IMR-90 (cell line): ENCODE results near the gene DISP2. TPM values are rescaled to one million over a fixed set of nuclear protein-coding genes. Genes with fewer than 3 reads are reported as not detected.

Experiments
- ATAC-seq: fragments of 200-7000 bp; cut with Tn5 transposase; 2 replicates; pipeline ENCODE4 v1.9.1; 2020; ENCODE audit warnings: low read depth, mild to moderate bottlenecking, moderate library complexity
- BruUV-seq: library from RNA; stranded (reverse); fragments of 400-500 nt; replicated peaks from 2 replicates; lab custom pipeline; 2021; lab: Mats Ljungman, UMichigan
- CTCF ChIA-PET: fragments of 300-600 bp; formaldehyde crosslinking; extraction: SDS; loops from one replicate; lab custom pipeline; 2021; ENCODE audit warnings: antibody characterized with exemption; lab: Yijun Ruan, JAX
- POLR2A ChIA-PET: fragments of 300-600 bp; sonication (Branson Sonifier 250); formaldehyde crosslinking; loops from one replicate; lab custom pipeline; 2022; ENCODE audit warnings: antibody characterized with exemption; ENCODE audit not compliant: unreplicated experiment; lab: Charles Lee
- DNase-seq: peaks from one replicate; pipeline ENCODE4 v3.0.0; 2013
- H2AFZ ChIP-seq: replicated peaks from 2 replicates; pipeline ENCODE3; 2013; ENCODE audit warnings: low read length, mild to moderate bottlenecking; ENCODE audit not compliant: poor library complexity
- H2AK5ac ChIP-seq: 2 replicates; pipeline ENCODE4 v1.6.1; 2013; ENCODE audit warnings: low read depth, low read length, inconsistent platforms
- H2AK9ac ChIP-seq: replicated peaks from 2 replicates; pipeline ENCODE3; 2013; ENCODE audit warnings: mild to moderate bottlenecking, low read depth, low read length, moderate library complexity; ENCODE audit not compliant: poor library complexity
- H2BK120ac ChIP-seq: 2 replicates; pipeline ENCODE4 v1.6.1; 2013; ENCODE audit warnings: low read depth, low read length, inconsistent platforms
- H2BK15ac ChIP-seq: 3 replicates; pipeline ENCODE4 v1.6.1; 2013; ENCODE audit warnings: low read depth, low read length, inconsistent platforms
- H2BK20ac ChIP-seq: 2 replicates; pipeline ENCODE4 v1.6.1; 2013; ENCODE audit warnings: low read depth, mild to moderate bottlenecking, inconsistent platforms, low read length, moderate library complexity
- H2BK5ac ChIP-seq: 2 replicates; pipeline ENCODE4 v1.6.1; 2013; ENCODE audit warnings: mild to moderate bottlenecking, low read depth, low read length, inconsistent platforms; ENCODE audit not compliant: poor library complexity, severe bottlenecking
- H3K14ac ChIP-seq: replicated peaks from 2 replicates; pipeline ENCODE4 v1.6.1; 2013; ENCODE audit warnings: low read depth, low read length, inconsistent platforms
- H3K18ac ChIP-seq: 2 replicates; pipeline ENCODE4 v1.6.1; 2013; ENCODE audit warnings: low read depth, low read length, control low read depth
- H3K23ac ChIP-seq: 2 replicates; pipeline ENCODE4 v1.6.1; 2013; ENCODE audit warnings: low read depth, low read length, inconsistent platforms
- H3K27ac ChIP-seq: 2 replicates; pipeline ENCODE4 v1.5.1; 2013; ENCODE audit warnings: mild to moderate bottlenecking, control low read depth, low read length; ENCODE audit not compliant: insufficient read depth
- H3K27me3 ChIP-seq: 2 replicates; pipeline ENCODE4 v1.6.1; 2013; ENCODE audit warnings: low read length; ENCODE audit not compliant: control insufficient read depth, insufficient read depth
- H3K36me3 ChIP-seq: 2 replicates; pipeline ENCODE4 v1.6.1; 2013; ENCODE audit warnings: low read length, mixed read lengths; ENCODE audit not compliant: control insufficient read depth, insufficient read depth
- H3K4ac ChIP-seq: 2 replicates; pipeline ENCODE4 v1.6.1; 2013; ENCODE audit warnings: low read depth, low read length, inconsistent platforms
- H3K4me1 ChIP-seq: 2 replicates; pipeline ENCODE4 v1.6.1; 2013; ENCODE audit warnings: low read length, mixed read lengths; ENCODE audit not compliant: control insufficient read depth, insufficient read depth
- H3K4me2 ChIP-seq: 2 replicates; pipeline ENCODE4 v1.6.1; 2013; ENCODE audit warnings: low read depth, mild to moderate bottlenecking, control low read depth, low read length, moderate library complexity
- H3K4me3 ChIP-seq: 2 replicates; pipeline ENCODE4 v1.5.1; 2013; ENCODE audit warnings: low read depth, mild to moderate bottlenecking, control low read depth, low read length, moderate library complexity; ENCODE audit not compliant: insufficient read depth
- H3K56ac ChIP-seq: 2 replicates; pipeline ENCODE4 v1.6.1; 2013; ENCODE audit warnings: low read length, inconsistent platforms; ENCODE audit not compliant: insufficient read depth; ENCODE audit errors: extremely low read depth
- H3K79me1 ChIP-seq, 2 experiments: 2 replicates each; pipeline ENCODE4 v1.6.1; 2013; ENCODE audit warnings: low read length in 2 of 2, inconsistent platforms in 1 of 2, low read depth in 1 of 2
- H3K9ac ChIP-seq: 2 replicates; pipeline ENCODE4 v1.6.1; 2013; ENCODE audit warnings: low read depth, low read length, control low read depth
- H3K9me1 ChIP-seq: 2 replicates; pipeline ENCODE4 v1.6.1; 2013; ENCODE audit warnings: low read length, inconsistent platforms; ENCODE audit not compliant: insufficient read depth
- H3K9me3 ChIP-seq: 2 replicates; pipeline ENCODE4 v1.6.1; 2013; ENCODE audit warnings: low read length; ENCODE audit not compliant: control insufficient read depth, insufficient read depth
- H4K20me1 ChIP-seq: 2 replicates; pipeline ENCODE4 v1.6.1; 2013; ENCODE audit warnings: low read length, inconsistent platforms; ENCODE audit not compliant: insufficient read depth
- H4K5ac ChIP-seq: 2 replicates; pipeline ENCODE4 v1.6.1; 2013; ENCODE audit warnings: mild to moderate bottlenecking, low read depth, low read length, control low read depth
- H4K8ac ChIP-seq, 2 experiments: 2 replicates each; pipeline ENCODE4 v1.6.1; 2013; ENCODE audit warnings: low read depth in 2 of 2, low read length in 2 of 2, control low read depth in 1 of 2, inconsistent platforms in 1 of 2
- H4K91ac ChIP-seq: 2 replicates; pipeline ENCODE4 v1.6.1; 2013; ENCODE audit warnings: low read depth, low read length, inconsistent platforms; ENCODE audit not compliant: insufficient read depth
- BHLHE40 ChIP-seq: fragments of 150-350 bp; IDR thresholded peaks from 2 replicates; pipeline ENCODE4 v1.6.1; 2016; ENCODE audit warnings: mild to moderate bottlenecking, low read depth, low read length
- CEBPB ChIP-seq: IDR thresholded peaks from 2 replicates; pipeline ENCODE4 v1.6.1; 2012; ENCODE audit warnings: low read depth, low read length, improper control_type of control experiment
- CHD1 ChIP-seq: IDR thresholded peaks from 2 replicates; pipeline ENCODE4 v1.6.1; 2012; ENCODE audit warnings: low read depth, low read length, improper control_type of control experiment
- FOS ChIP-seq: fragments of 150-350 bp; IDR thresholded peaks from 2 replicates; pipeline ENCODE4 v1.6.1; 2016; ENCODE audit warnings: low read depth, low read length
- MAFK ChIP-seq: IDR thresholded peaks from 2 replicates; pipeline ENCODE4 v1.6.1; 2012; ENCODE audit warnings: low read depth, low read length, improper control_type of control experiment
- MAZ ChIP-seq: IDR thresholded peaks from 2 replicates; pipeline ENCODE4 v1.6.1; 2012; ENCODE audit warnings: low read depth, mild to moderate bottlenecking, low read length, improper control_type of control experiment, moderate library complexity, borderline replicate concordance
- NFE2L2 ChIP-seq: fragments of 150-350 bp; IDR thresholded peaks from 2 replicates; pipeline ENCODE4 v1.6.1; 2016; ENCODE audit warnings: low read depth, mild to moderate bottlenecking, low read length
- POLR2A ChIP-seq: IDR thresholded peaks from 2 replicates; pipeline ENCODE4 v1.6.1; 2012; ENCODE audit warnings: mild to moderate bottlenecking, low read depth, low read length
- RAD21 ChIP-seq: IDR thresholded peaks from 2 replicates; pipeline ENCODE4 v1.6.1; 2012; ENCODE audit warnings: low read length, improper control_type of control experiment
- RCOR1 ChIP-seq: IDR thresholded peaks from 2 replicates; pipeline ENCODE4 v1.6.1; 2012; ENCODE audit warnings: mild to moderate bottlenecking, low read length, improper control_type of control experiment; ENCODE audit not compliant: insufficient replicate concordance
- RFX5 ChIP-seq: IDR thresholded peaks from 2 replicates; pipeline ENCODE4 v1.8.0; 2012; ENCODE audit warnings: low read depth, mild to moderate bottlenecking, low read length, moderate library complexity
- SMC3 ChIP-seq: fragments of 150-350 bp; IDR thresholded peaks from 2 replicates; pipeline ENCODE4 v1.6.1; 2016; ENCODE audit warnings: low read depth, mild to moderate bottlenecking, antibody characterized with exemption, low read length, moderate library complexity
- WGBS, 2 experiments: methylation state at CpG; one replicate each; pipeline versions ENCODE4 v1.1.5 to v1.1.7; 2013; ENCODE audit warnings: missing lambda C conversion rate in 2 of 2; ENCODE audit not compliant: insufficient read length in 1 of 2; ENCODE audit errors: extremely low coverage in 2 of 2; 5-methylcytosine and 5-hydroxymethylcytosine counted together
- dilution Hi-C: fragments of 300-500 bp; cut with HindIII; formaldehyde crosslinking; loops from one replicate; pipeline ENCODE4 v1.14.3; 2018; ENCODE audit warnings: low sequenced_read_pairs; ENCODE audit not compliant: unreplicated experiment
- in situ Hi-C: fragments of 300-500 bp; cut with MboI; formaldehyde crosslinking; loops from 3 replicates; pipeline ENCODE4 v1.14.3; 2019; ENCODE audit warnings: low sequenced_read_pairs, inconsistent platforms, mixed read lengths
- intact Hi-C: fragments of 100-400 bp; cut with micrococcal nuclease; formaldehyde crosslinking; loops from 2 replicates; pipeline ENCODE4 v1.10.0; 2022
- polyA plus RNA-seq, 3 experiments: library from polyadenylated mRNA; depleted of rRNA; stranded (reverse); fragments of >200 nt; gene quantifications; 2 replicates each; pipeline ENCODE4 v1.2.3, GENCODE V29; 2012; ENCODE audit warnings: low replicate concordance in 1 of 3
- total RNA-seq: library from RNA; depleted of rRNA; stranded (reverse); fragments of >200 nt; gene quantifications from 2 replicates; pipeline ENCODE4 v1.2.3, GENCODE V29; 2012
- TF ChIP-seq, protein P1 (sequence below): conservative IDR thresholded peaks from 2 replicates; pipeline ENCODE4 v1.5.1; 2012; ENCODE audit warnings: mild to moderate bottlenecking, low read depth, low read length, improper control_type of control experiment
- TF ChIP-seq, protein P2 (sequence below): fragments of 150-350 bp; IDR thresholded peaks from 2 replicates; pipeline ENCODE4 v1.6.1; 2017; ENCODE audit warnings: mild to moderate bottlenecking, antibody characterized with exemption, low read length, low read depth
- TF ChIP-seq, protein P3 (sequence below): fragments of 150-350 bp; IDR thresholded peaks from 2 replicates; pipeline ENCODE4 v1.6.1; 2016; ENCODE audit warnings: low read depth, mild to moderate bottlenecking, low read length, moderate library complexity, borderline replicate concordance

Gene DISP2
- total and polyA plus RNA-seq, 2 of the 4 experiments (the other 2 are of a cell fraction): 0.34 to 0.36 TPM

- no peak overlapping the region for H3K4ac ChIP-seq
- ChIA-PET CTCF (no interaction called here), POLR2A (no interaction called here)
- H3K27ac ChIP-seq: no peak overlapping the region
- H4K5ac ChIP-seq: no peak overlapping the region
- 11% methylated on average over 1 of the region's 10 CpGs; no CpG with 5 or more reads in 1 of the 2 experiments for WGBS, 2 experiments
- peak overlapping the region; percentile 50; the same call in 1 of the 2 replicates for H3K23ac ChIP-seq
- no peak overlapping the region for H4K8ac ChIP-seq
- H2BK5ac ChIP-seq: no peak overlapping the region
- H3K27me3 ChIP-seq: peaks cover 48% of the 10 kb centered on the region
- dilution Hi-C loops (no loop called here), in situ Hi-C loops (no loop called here), intact Hi-C loops (no loop called here)
- H2AFZ ChIP-seq: peak overlapping the region; percentile 40
- H3K79me1 ChIP-seq: no peaks in the 10 kb centered on the region
- H3K36me3 ChIP-seq: no peaks in the 10 kb centered on the region
- H3K9ac ChIP-seq: no peak overlapping the region
- no peak overlapping the region for H2BK20ac ChIP-seq
- no peak overlapping the region for H3K4me3 ChIP-seq
- no peaks in the 10 kb centered on the region for H3K9me1 ChIP-seq
- no peak for ATAC-seq
- H3K56ac ChIP-seq: no peak overlapping the region
- no TSS peak for BruUV-seq
- H3K14ac ChIP-seq: no peak overlapping the region
- no peak overlapping the region for H2AK9ac ChIP-seq
- H3K4me1 ChIP-seq: no peaks in the 10 kb centered on the region
- no peak overlapping the region for H2BK120ac ChIP-seq
- H2AK5ac ChIP-seq: no peak overlapping the region
- no peaks in the 10 kb centered on the region for H4K20me1 ChIP-seq
- H3K4me2 ChIP-seq: no peak overlapping the region
- H2BK15ac ChIP-seq: no peak overlapping the region
- no peak overlapping the region for H4K91ac ChIP-seq
- H3K18ac ChIP-seq: no peak overlapping the region
- no peaks in the 10 kb centered on the region for H3K9me3 ChIP-seq
- DNase-seq: no peak
- TF ChIP-seq, protein P1, sequence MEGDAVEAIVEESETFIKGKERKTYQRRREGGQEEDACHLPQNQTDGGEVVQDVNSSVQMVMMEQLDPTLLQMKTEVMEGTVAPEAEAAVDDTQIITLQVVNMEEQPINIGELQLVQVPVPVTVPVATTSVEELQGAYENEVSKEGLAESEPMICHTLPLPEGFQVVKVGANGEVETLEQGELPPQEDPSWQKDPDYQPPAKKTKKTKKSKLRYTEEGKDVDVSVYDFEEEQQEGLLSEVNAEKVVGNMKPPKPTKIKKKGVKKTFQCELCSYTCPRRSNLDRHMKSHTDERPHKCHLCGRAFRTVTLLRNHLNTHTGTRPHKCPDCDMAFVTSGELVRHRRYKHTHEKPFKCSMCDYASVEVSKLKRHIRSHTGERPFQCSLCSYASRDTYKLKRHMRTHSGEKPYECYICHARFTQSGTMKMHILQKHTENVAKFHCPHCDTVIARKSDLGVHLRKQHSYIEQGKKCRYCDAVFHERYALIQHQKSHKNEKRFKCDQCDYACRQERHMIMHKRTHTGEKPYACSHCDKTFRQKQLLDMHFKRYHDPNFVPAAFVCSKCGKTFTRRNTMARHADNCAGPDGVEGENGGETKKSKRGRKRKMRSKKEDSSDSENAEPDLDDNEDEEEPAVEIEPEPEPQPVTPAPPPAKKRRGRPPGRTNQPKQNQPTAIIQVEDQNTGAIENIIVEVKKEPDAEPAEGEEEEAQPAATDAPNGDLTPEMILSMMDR: no peak
- TF ChIP-seq BHLHE40 (no peak), RAD21 (no peak), SMC3 (no peak), MAFK (no peak), MAZ (no peak), RCOR1 (no peak), POLR2A (no peak), NFE2L2 (no peak), RFX5 (no peak), CEBPB (no peak), CHD1 (no peak), FOS (no peak)
- TF ChIP-seq, protein P2, sequence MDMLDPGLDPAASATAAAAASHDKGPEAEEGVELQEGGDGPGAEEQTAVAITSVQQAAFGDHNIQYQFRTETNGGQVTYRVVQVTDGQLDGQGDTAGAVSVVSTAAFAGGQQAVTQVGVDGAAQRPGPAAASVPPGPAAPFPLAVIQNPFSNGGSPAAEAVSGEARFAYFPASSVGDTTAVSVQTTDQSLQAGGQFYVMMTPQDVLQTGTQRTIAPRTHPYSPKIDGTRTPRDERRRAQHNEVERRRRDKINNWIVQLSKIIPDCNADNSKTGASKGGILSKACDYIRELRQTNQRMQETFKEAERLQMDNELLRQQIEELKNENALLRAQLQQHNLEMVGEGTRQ: no peak
- TF ChIP-seq, protein P3, sequence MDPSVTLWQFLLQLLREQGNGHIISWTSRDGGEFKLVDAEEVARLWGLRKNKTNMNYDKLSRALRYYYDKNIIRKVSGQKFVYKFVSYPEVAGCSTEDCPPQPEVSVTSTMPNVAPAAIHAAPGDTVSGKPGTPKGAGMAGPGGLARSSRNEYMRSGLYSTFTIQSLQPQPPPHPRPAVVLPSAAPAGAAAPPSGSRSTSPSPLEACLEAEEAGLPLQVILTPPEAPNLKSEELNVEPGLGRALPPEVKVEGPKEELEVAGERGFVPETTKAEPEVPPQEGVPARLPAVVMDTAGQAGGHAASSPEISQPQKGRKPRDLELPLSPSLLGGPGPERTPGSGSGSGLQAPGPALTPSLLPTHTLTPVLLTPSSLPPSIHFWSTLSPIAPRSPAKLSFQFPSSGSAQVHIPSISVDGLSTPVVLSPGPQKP: no peak
These were observed 44.3 kb upstream of the DISP2 start for GRCh38 chr15:40313531-40314398.
